NCI-H2171 (cell line): ENCODE data around the gene OR1K1.
"Not testable (repeated sequence)": the region's sequence is repeated elsewhere in the genome, so short reads cannot be mapped to it uniquely, and the experiment has no call there.

Experiments used
- DNase-seq: peaks from one replicate; lab custom pipeline; 2025; lab: John Stamatoyannopoulos, UW

OR1K1 gene, protein sequence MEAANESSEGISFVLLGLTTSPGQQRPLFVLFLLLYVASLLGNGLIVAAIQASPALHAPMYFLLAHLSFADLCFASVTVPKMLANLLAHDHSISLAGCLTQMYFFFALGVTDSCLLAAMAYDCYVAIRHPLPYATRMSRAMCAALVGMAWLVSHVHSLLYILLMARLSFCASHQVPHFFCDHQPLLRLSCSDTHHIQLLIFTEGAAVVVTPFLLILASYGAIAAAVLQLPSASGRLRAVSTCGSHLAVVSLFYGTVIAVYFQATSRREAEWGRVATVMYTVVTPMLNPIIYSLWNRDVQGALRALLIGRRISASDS

DNA sequence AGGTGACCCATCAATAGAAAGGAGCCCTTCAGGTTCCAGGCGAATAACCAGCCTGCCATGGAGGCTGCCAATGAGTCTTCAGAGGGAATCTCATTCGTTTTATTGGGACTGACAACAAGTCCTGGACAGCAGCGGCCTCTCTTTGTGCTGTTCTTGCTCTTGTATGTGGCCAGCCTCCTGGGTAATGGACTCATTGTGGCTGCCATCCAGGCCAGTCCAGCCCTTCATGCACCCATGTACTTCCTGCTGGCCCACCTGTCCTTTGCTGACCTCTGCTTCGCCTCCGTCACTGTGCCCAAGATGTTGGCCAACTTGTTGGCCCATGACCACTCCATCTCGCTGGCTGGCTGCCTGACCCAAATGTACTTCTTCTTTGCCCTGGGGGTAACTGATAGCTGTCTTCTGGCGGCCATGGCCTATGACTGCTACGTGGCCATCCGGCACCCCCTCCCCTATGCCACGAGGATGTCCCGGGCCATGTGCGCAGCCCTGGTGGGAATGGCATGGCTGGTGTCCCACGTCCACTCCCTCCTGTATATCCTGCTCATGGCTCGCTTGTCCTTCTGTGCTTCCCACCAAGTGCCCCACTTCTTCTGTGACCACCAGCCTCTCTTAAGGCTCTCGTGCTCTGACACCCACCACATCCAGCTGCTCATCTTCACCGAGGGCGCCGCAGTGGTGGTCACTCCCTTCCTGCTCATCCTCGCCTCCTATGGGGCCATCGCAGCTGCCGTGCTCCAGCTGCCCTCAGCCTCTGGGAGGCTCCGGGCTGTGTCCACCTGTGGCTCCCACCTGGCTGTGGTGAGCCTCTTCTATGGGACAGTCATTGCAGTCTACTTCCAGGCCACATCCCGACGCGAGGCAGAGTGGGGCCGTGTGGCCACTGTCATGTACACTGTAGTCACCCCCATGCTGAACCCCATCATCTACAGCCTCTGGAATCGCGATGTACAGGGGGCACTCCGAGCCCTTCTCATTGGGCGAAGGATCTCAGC is at the start of gene OR1K1:
Gene OR1K1 (plus strand): TSS at position 58 of the 995 bp plus-strand sequence. CDS start 0 bp downstream, at position 58.
- no peak for DNase-seq

- no peak for DNase-seq
Observed at GRCh38 chr9:122754825-122755224, 45.1 kb upstream of the OR1K1 start.

- no peak for DNase-seq
Observed at GRCh38 chr9:122767817-122768216, 32.1 kb upstream of the OR1K1 start.

- DNase-seq: no peak
Observed at GRCh38 chr9:122777052-122777451, 22.9 kb upstream of the OR1K1 start.

DNA sequence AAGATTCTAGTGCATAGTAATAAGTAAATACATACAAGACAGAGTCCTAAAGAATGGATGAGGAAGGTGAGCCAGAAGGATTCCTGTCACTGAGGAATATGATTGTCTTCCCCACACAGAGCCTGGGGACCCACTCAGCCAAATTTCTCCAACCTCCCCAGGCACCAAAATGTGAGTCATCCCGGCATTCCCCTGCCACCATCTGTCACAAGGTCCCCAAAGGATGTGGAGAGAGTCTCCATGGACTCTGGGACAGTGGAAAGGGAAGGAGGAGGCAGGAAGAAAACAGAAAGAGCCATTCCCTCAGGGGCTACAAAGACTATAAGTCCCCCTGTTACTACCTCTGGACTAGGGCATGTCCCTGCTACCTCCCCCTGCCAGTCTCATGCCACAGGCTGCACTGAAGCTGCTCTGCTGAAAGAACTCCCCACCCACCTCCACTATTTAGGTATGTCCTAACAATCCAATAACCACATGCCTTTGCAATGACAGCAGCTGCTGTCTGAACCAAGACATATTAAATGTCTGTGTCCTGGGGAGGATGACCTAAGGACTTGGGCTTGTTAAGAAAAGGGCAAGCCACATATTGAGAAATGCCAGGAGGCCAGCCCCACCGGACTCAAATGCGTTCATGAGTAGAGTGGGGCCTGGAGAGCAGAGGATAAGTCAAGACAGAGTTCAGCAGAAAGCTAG is 21.8 kb upstream of the OR1K1 start:
- DNase-seq: no peak

GRCh38 chr9:122779181-122779580 is 20.7 kb upstream of the OR1K1 start:
- DNase-seq: no peak

DNA sequence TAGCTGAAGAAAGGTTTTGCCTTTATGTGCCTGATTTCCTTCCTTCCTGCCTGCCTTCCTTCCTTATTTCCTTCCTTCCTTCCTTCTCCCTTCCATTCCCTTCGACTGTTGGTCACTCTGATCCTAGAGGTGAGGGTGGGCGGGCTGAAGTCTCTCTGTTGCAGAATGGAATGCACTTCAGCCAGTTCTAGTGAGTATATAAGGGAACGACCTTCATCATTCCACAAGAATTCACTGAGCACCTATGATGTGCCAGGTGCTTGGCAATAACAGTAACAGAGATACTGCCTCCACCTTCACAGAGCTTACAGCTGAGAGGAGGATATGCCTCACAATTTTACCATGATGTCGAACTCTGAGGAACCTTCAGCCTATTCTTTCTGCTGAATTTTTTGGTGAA is 19.9 kb upstream of the OR1K1 start:
- DNase-seq: no peak

DNA sequence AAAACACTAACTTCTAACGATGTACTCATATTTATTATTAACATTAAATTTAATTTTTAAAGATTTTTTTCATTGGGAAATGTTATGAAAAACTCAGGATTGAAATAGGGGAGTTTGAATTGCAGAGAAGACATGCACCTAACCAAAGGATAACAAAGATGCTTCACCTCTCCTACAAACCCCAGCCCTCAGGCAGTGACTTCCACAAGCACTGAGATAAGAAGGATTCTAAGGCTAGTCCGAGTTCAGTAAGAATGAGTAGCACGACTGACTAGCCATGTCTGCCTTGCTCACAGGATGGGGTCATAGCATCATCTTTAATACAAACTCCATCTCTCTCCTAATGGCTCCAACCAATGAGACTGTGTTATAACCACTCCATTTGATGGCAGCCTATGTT is 18.3 kb upstream of the OR1K1 start:
- DNase-seq: no peak

GRCh38 chr9:122785269-122785668 is 14.7 kb upstream of the OR1K1 start:
- no peak for DNase-seq

DNA sequence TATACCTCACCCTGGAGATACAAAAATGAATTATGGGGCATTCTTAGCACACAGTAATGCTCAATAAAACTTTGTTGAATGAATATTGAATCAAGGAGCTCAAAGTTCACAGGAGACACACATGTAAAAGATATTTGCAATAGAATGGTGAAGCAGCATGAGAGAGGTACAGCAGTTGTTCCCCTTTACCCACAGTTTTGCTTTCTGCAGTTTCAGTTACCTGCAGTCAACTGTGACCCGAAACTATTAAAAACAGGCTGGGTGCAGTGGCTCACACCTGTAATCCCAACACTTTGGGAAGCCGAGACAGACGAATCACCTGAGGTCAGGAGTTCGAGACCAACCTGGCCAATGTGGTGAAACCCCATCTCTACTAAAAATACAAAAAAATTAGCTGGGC is 13.6 kb upstream of the OR1K1 start:
- DNase-seq: no peak

DNA sequence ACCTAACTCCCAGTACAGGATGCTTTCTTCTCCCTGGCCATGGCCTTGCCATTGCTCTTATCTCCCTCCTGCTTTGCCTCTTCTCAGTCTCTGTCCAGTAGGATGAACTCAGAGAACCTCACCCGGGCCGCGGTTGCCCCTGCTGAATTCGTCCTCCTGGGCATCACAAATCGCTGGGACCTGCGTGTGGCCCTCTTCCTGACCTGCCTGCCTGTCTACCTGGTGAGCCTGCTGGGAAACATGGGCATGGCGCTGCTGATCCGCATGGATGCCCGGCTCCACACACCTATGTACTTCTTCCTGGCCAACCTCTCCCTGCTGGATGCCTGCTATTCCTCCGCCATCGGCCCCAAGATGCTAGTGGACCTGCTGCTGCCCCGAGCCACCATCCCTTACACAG is 11.1 kb upstream of the OR1K1 start, which contains the start of gene OR5C1:
Gene OR5C1 (plus strand): TSS at position 103 of the 400 bp plus-strand sequence. CDS start 0 bp downstream, at position 103.
- no peak for DNase-seq

GRCh38 chr9:122789256-122790046 is 10.5 kb upstream of the OR1K1 start:
- no peak for DNase-seq

DNA sequence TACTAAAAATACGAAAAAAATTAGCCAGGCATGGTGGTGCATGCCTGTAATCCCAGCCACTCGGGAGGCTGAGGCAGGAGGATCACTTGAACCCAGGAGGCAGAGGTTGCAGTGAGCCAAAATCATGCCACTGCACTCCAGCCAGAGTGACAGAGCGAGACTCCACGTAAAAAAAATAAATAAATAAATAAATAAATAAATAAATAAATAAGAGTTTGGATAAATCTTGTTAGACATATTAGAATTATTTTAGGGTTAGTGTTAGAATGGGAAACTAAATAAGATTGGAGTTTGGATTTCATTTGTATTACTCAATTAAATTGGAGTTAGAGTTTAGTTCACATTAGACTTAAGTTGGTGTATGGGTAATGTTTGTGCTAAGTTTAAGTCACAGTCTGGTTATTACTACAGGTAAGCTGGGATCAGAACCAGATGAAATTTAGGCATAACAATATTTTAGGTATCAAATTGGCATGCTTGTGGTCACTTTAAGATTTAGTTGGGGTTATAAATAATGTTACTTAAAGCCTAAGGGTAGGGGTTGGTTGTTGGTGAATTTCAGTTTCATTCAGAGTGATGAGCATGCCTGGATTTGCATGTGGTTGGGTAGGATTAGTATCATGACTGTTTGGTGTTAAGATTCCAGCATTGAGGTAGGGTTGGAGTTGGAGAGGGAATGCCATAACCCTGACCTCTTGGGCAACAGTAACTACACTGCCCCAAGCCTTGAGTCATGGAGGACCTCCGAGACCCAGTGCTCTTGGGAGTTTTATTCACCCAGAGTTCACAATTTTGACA is 7.9 kb upstream of the OR1K1 start:
- no peak for DNase-seq

GRCh38 chr9:122797316-122798063 is 2.4 kb upstream of the OR1K1 start:
- DNase-seq: no peak

DNA sequence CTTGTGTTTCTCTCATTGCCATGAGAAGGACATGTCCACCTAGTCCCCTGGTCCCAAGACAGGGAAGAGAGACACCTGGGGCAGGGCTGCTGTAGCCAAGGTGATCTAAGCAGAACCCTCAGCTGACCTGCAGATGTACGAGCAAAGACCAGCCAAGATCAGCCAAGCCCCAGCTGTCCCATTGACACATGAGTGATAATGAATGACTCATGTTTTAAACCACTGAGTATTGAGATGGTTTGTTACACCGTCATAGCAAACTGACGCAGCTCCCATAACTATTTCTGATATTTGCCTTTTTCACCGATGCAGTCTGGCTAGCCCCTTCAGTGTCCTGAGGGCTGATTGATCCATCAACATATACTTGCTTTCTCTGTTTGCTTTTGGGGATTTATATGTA is 6.7 kb downstream of the OR1K1 start:
- no peak for DNase-seq

- no peak for DNase-seq
Observed at GRCh38 chr9:122807271-122807900, 7.5 kb downstream of the OR1K1 start.

DNA sequence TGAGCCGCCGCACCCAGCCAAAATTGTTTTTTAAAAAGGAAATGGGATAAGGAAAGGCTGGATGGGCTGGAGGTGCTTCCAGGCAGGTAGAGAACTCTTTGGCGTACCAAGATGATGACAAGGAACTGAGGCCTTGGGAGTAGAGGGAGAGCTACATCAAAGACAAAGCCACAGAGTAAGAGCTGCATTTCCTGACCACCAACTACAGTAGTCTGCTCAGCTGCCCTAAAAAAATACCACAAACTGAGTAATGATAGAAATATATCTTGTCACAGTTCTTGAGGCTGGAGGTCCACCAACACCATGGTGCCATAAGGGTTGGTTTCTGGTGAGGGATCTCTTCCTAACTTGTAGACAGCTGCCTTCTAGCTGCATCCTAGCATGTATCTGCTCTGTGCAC is 8.2 kb downstream of the OR1K1 start:
- DNase-seq: no peak

- DNase-seq: not testable (repeated sequence)
Observed at GRCh38 chr9:122809261-122809660, 9.3 kb downstream of the OR1K1 start.

GRCh38 chr9:122810306-122810946 is 10.5 kb downstream of the OR1K1 start:
- DNase-seq: peak; percentile 42
